AG04450 (cell line): Measurements from ENCODE around the gene ZNF227. TPM values are rescaled to one million over a fixed set of nuclear protein-coding genes. Genes with fewer than 3 reads are reported as not detected.
"Not testable (repeated sequence)": the region's sequence is repeated elsewhere in the genome, so short reads cannot be mapped to it uniquely, and the experiment has no call there.

ENCODE experiments used
- CTCF ChIA-PET: fragments of 300-600, 350-600 bp; formaldehyde crosslinking; extraction: SDS; loops from one replicate; lab custom pipeline; 2022; ENCODE audit warnings: antibody characterized with exemption, inconsistent platforms; lab: Charles Lee
- POLR2A ChIA-PET: fragments of 350-600 bp; formaldehyde crosslinking; extraction: SDS; loops from one replicate; lab custom pipeline; 2021; ENCODE audit warnings: antibody characterized with exemption, inconsistent platforms; lab: Yijun Ruan, JAX
- DNase-seq: peaks from one replicate; pipeline ENCODE4 v3.0.0-alpha.2; 2011; ENCODE audit warnings: low read depth, low spot score
- H3K27ac ChIP-seq: one replicate; pipeline ENCODE4 v1.5.1; 2012; ENCODE audit warnings: low read depth, low read length, control low read depth
- H3K27me3 ChIP-seq: one replicate; pipeline ENCODE4 v1.6.0; 2012; ENCODE audit warnings: low read length; ENCODE audit not compliant: control insufficient read depth, insufficient read depth
- H3K4me3 ChIP-seq: 2 replicates; pipeline ENCODE4 v1.5.1; 2011; ENCODE audit warnings: mild to moderate bottlenecking, low read depth, low read length, control low read depth
- H3K9me3 ChIP-seq: 2 replicates; pipeline ENCODE4 v1.5.1; 2012; ENCODE audit warnings: low read length; ENCODE audit not compliant: control insufficient read depth, insufficient read depth
- CTCF ChIP-seq: IDR thresholded peaks from 2 replicates; pipeline ENCODE4 v1.5.1; 2011; ENCODE audit warnings: low read depth, low read length, control low read depth, inconsistent platforms
- polyA plus RNA-seq: library from polyadenylated mRNA; depleted of rRNA; stranded (reverse); fragments of >200 nt; gene quantifications from 2 replicates; pipeline ENCODE4 v1.2.3, GENCODE V29; 2011

The ZNF227 gene
- polyA plus RNA-seq, 1 experiment, result 11.8 TPM

- CTCF ChIA-PET, result no interaction called here
- Histone ChIP-seq H3K27ac (no peak overlapping the region), H3K27me3 (no peaks in the 10 kb centered on the region), H3K4me3 (no peak overlapping the region), H3K9me3 (peaks cover 6% of the 10 kb centered on the region; the same call in 1 of the 2 replicates)
- POLR2A ChIA-PET, result no interaction called here
- TF ChIP-seq CTCF, result no peak
- no peak for DNase-seq
Observed at GRCh38 chr19:44232867-44233266, 20.5 kb downstream of the ZNF227 start.

- TF ChIP-seq CTCF, result no peak
- ChIA-PET POLR2A (no interaction called here), CTCF (no interaction called here)
- Histone ChIP-seq H3K27me3 (no peaks in the 10 kb centered on the region), H3K9me3 (peaks cover 6% of the 10 kb centered on the region; the same call in 1 of the 2 replicates), H3K4me3 (no peak overlapping the region), H3K27ac (no peak overlapping the region)
- no peak for DNase-seq
Observed at GRCh38 chr19:44236384-44236783, 24.1 kb downstream of the ZNF227 start.

- H3K27me3 ChIP-seq, POLR2A ChIA-PET, H3K4me3 ChIP-seq, DNase-seq, H3K27ac ChIP-seq, CTCF ChIA-PET: not testable (repeated sequence)
- peaks cover 12% of the 10 kb centered on the region; the same call in 1 of the 2 replicates for H3K9me3 ChIP-seq
Observed at GRCh38 chr19:44252332-44252731, 40.0 kb downstream of the ZNF227 start.

- CTCF ChIA-PET, H3K4me3 ChIP-seq, POLR2A ChIA-PET, H3K27ac ChIP-seq, DNase-seq, H3K27me3 ChIP-seq: not testable (repeated sequence)
- H3K9me3 ChIP-seq, result peaks cover 10% of the 10 kb centered on the region; the same call in 1 of the 2 replicates
Observed at GRCh38 chr19:44253392-44253791, 41.1 kb downstream of the ZNF227 start.

GRCh38 chr19:44254496-44254895 is 42.2 kb downstream of the ZNF227 start:
- Histone ChIP-seq H3K4me3 (no peak overlapping the region), H3K9me3 (peaks cover 5% of the 10 kb centered on the region; the same call in 1 of the 2 replicates), H3K27ac (no peak overlapping the region), H3K27me3 (no peaks in the 10 kb centered on the region)
- no peak for DNase-seq
- ChIA-PET POLR2A (no interaction called here), CTCF (no interaction called here)
- TF ChIP-seq CTCF, result no peak

GRCh38 chr19:44255705-44256411 is 43.5 kb downstream of the ZNF227 start:
- no peak for TF ChIP-seq CTCF
- no peak for DNase-seq
- H3K4me3 ChIP-seq, result no peak overlapping the region
- POLR2A ChIA-PET, result no interaction called here
- CTCF ChIA-PET, result no interaction called here
- H3K9me3 ChIP-seq, result peaks cover 8% of the 10 kb centered on the region
- no peak overlapping the region for H3K27ac ChIP-seq
- no peaks in the 10 kb centered on the region for H3K27me3 ChIP-seq
